Adrenal gland (tissue), 5 donors: ENCODE data around the gene ADGRB2.

ENCODE experiments used
- POLR2A ChIP-seq, 2 donors: fragments of 450-650 bp; IDR thresholded peaks; one replicate each; pipeline ENCODE4 v1.6.1; 2017; ENCODE audit warnings: antibody characterized with exemption in 2 of 2, mild to moderate bottlenecking in 2 of 2, moderate library complexity in 1 of 2
- TF ChIP-seq, protein P1 (sequence below), 6 experiments: fragments of 450-650 bp in 4 of 6; fragments of 200-600 bp in 2 of 6; sonication (generic) in 1 of 6; IDR thresholded peaks; 1 replicate in 5 of 6; 2 replicates in 1 of 6; pipeline versions ENCODE4 v1.5.1 to v1.8.0; 2016 to 2021; ENCODE audit warnings: antibody characterized with exemption in 6 of 6, mild to moderate bottlenecking in 2 of 6, moderate library complexity in 1 of 6
- donor health status: DM: no; HTN: no; CAD: no.

DNA sequence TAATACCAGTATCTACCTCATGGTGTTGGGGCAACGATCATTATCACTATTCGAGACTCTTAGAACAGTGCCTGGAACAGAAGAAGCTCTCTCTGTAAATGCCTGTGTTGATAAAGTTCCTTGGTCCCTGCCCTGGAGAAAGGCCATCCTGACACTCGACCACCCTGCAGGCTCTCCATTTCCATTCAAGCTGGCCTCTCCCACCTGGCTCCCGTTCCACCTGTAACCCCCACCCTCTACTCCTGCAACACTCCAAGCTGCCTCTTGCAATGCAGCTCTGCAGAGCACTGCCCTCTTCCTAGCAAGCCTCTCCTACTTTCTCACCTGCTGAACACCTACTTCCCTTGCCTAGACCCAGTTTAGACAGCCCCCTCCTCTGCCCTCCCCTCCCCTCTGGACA lies 45.6 kb upstream of the ADGRB2 start:
- TF ChIP-seq, protein P1, sequence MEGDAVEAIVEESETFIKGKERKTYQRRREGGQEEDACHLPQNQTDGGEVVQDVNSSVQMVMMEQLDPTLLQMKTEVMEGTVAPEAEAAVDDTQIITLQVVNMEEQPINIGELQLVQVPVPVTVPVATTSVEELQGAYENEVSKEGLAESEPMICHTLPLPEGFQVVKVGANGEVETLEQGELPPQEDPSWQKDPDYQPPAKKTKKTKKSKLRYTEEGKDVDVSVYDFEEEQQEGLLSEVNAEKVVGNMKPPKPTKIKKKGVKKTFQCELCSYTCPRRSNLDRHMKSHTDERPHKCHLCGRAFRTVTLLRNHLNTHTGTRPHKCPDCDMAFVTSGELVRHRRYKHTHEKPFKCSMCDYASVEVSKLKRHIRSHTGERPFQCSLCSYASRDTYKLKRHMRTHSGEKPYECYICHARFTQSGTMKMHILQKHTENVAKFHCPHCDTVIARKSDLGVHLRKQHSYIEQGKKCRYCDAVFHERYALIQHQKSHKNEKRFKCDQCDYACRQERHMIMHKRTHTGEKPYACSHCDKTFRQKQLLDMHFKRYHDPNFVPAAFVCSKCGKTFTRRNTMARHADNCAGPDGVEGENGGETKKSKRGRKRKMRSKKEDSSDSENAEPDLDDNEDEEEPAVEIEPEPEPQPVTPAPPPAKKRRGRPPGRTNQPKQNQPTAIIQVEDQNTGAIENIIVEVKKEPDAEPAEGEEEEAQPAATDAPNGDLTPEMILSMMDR (IDR thresholded peaks at IDR 0.05) = no peak
- no peak for TF ChIP-seq POLR2A (IDR thresholded peaks at IDR 0.05)
